Activated CD8-positive, alpha-beta memory T cell treated with anti-CD3 and anti-CD28 coated beads, Interleukin-2, amount 50 U/mL, for 1 hour (primary cell): ENCODE results near the gene PRODH2.
"Not testable (repeated sequence)": the region's sequence is repeated elsewhere in the genome, so short reads cannot be mapped to it uniquely, and the experiment has no call there.

Experiments
- DNase-seq: peaks from one replicate; pipeline ENCODE4 v3.0.0-alpha.2; 2020; ENCODE audit errors: extremely low read depth

PRODH2 gene

DNA sequence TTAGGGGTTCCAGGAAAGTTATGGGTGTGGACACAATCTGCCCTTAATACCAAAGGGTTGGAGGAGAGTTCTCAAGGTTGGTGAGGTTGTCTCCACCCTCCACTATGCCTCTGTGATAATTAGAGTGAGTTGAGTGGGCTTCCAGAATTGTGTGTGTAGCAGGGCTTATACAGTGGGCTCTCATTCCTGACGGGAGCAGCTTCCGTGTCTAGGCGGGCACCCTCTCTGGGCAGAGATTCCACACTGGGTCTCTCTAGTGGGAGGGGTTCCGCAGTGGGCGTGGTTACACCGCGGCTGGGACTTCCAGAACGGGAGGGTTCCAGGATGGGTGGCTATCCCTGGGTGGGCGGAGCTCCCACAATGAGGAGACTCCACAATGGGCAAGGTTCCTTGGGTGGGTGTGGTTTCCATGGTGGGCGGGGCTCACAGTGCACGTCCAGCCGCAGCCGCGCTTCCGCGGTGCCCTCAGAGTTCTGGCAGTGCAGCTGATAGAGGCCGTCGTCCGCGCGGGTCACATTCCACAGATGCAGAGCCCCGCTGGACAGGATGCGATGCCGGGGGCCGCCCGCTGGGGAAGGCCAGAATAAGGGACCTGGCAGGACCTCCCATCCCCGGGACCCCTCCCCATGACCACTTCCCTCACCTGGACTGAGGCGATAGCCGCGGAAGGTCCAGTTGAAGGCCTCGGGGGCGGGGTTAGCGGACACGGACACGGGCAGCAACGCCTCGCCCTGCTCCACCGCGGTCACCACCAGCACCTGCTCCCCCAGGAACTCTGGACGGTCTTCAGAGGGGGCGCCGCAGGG lies 31.2 kb upstream of the PRODH2 start:
- DNase-seq = no peak

DNA sequence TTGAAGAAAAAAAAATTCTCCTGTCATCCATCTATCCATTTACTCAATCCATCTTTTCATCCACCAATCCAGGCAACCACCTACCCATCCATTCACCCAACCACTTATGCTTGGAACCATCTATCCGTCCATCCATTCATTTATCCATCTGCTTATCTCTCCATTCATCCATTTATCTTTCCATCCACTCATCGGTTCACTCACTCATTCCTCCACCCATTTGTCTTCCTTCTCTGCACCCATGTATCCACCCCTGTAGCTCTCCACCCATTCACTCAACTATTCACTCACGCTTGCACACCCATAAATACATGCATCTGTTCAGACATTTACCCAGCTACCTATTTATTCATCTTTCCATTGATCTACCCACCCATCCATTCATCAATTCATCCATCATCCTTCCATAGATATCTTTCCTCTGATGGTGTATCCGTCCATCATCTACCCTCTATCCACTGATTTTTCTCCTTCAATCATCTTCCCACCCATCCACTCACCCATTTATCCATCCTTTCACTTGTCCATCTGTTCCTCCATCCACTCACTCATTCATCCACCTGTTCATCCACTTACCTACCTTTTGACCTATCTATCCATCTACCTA lies 30.1 kb upstream of the PRODH2 start:
- no peak for DNase-seq

DNA sequence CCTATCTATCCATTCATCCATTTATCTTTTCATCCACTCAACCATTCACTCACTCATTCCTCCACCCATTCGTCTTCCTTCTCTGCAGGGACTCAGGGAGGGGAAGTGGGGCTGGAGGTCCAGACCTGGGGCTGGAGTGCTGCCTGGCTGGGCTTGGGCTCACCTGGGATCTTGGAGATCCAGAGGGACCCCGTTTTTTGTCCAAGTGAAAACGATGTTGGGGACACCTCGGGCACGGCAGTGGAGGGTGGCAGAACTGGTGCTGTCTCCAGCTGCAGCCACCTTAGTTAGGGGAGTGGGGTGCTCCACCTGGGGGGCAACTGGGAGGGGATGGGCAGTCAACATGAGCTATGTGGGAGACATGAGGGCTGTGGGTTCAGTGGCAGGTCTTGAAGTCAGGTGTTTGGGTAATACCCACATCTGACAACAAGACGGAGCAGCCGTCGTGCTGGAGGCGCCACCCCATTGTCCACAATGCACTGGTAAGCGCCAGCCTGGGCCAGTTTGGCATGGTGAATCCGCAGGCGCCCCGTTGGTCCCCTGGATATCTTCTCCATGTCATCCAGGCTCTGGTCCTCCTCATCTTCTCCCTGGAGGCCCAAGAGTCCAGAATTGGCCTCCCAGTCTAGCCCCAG lies 29.4 kb upstream of the PRODH2 start:
- DNase-seq = no peak

DNA sequence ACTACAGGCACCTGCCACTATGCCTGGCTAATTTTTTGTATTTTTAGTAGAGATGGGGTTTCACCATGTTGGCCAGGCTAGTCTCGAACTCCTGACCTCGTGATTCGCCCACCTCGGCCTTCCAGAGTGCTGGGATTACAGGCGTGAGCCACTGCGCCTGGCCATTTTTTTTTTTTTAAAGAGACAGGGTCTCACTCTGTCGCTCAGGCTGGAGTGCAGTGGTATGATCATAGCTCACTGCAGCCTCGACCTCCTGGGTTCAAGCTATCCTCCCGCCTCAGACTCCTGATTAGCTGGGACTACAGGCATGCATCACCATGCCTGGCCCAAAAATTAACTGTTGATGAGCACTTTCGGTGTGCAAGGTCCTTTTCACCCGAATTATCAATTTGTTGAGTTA lies 23.5 kb upstream of the PRODH2 start:
- DNase-seq = not testable (repeated sequence)

DNA sequence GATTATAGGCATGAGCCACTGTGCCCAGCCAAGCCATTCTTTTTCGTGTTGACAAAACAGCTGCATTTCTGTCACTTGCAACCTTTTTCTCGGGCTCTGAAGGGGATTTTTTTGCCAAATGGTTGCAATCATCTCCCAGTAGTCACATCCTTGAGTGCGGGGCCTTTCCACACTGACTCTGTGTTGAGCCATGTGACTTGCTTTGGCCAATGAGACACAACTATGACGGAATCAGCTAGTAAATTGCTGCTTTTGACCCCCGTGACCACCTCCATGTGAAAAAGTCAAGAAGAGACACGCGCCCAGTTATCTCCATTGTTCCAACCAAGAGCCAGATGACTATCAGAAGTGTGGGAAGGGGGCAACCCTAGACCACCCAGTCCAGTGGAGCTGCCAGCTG lies 21.3 kb upstream of the PRODH2 start:
- no peak for DNase-seq

DNA sequence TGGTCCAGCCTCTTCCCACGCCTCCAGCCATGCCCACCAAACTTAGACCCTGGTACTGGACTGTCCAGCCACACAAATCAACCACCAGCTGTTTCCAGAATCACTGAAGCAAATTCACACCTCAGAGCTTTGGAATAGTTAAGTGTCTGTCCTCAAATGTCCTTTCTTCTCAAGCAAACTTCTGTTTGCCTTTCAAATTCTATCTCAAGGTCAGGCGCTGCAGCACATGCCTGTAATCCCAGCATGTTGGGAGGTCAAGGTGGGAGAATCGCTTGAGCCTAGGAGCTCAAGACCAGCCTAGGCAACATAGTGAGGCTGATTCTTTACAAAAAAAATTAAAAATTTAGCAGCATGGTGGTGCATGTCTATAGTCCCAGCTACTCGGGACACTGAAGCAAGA lies 19.4 kb upstream of the PRODH2 start:
- no peak for DNase-seq

DNA sequence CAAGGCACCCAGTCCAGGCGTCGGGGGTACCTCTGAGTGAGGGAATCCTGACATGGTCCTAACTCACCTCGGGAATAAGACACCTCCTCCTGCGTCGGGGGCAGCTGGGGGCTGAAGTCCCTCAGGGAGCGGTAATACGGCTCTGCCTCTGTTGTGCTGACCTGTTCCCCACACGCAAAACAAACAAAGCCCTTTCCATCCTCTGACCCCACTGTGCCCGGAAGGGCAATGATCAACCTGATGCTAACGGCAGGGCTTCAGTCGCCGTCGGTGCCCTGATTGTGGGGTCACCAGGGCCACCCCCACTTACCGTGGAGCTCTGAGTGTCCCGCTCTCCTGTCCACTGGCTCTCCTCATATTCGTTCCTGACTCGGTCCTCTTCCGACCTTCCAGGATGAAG lies 18.3 kb upstream of the PRODH2 start:
- DNase-seq = no peak

DNA sequence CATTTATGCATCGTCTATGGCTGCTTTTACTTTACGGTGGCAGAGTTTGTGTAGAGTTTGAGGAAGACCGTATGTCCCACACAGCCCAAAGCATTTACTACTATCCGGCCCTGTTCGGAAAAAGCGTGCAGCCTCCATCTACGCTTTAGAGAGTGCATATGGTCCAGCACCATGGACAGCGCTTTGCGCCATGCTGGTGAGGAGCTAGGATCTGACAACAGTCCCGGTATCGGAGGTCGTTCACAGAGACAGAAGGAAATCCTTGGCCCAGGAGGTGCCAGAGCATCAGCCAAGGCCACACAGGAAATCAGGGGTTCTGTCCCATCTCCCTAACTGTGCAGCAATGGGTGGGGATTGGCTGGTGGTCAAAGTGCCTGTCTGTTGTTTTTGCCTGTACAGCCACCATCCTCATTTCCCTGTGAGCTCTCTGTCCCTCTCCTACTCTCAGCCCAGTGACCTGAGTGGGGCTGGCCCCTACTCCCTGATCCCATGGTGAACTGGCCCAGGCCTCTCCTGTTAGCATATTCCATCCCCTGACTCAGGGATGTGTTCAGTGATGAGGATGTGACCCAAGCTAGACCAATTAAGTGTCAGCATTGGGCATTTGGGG lies 16.2 kb upstream of the PRODH2 start:
- DNase-seq = no peak

DNA sequence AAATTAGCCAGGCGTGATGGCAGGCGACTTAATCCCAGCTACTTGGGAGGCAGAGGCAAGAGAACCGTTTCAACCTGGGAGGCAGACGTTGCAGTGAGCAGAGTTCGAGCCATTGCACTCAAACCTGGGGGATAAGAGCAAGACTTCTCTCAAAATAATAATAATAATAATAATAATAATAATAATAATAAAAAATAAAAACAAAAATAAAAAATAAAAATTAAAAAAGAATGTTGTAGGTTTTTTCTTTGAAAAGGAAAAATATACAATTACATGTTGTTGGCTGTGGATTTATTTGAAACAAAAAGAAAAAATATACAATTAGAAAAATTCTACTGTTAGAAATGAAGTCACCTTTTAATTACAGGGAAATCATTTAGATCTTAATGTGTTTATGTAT lies 11.5 kb upstream of the PRODH2 start:
- no peak for DNase-seq

DNA sequence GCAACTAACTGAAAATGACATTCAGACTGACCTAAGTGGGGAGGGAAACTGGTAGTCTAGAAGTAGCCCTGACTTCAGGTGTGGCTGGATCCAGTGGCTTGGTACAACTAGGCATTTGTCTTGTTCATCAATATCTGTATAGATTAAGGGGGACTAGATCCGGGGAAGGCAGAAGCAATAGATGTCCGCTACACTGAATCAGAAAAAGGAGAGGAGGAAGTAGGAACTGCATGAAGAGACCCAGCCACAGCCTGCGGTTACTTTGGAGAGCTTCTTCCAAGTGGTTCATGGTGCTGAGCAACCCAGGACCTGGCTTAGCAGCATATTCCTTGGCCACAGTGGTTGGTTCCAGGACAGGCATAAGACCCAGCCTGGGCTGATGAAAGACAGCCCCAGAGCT lies 9.9 kb upstream of the PRODH2 start:
- DNase-seq = no peak

DNA sequence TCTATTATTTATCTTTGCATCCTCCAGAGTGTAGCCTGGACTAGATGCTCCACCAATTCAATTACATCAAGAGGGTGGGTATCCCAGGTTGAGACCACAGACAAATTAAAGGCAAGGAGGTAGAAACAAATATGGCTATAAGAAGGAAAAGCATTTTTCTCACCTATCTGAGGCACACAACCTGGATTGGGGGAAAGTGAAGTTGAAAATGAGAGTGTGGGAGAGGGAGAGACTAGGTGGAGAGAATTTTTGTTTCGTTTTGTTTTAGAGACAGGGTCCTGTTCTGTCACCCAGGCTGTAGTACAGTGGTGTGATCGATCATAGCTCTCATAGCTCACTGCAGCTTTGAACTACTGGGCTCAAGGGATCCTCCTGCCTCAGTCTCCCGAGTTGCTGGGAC lies 5.8 kb upstream of the PRODH2 start:
- DNase-seq = no peak

DNA sequence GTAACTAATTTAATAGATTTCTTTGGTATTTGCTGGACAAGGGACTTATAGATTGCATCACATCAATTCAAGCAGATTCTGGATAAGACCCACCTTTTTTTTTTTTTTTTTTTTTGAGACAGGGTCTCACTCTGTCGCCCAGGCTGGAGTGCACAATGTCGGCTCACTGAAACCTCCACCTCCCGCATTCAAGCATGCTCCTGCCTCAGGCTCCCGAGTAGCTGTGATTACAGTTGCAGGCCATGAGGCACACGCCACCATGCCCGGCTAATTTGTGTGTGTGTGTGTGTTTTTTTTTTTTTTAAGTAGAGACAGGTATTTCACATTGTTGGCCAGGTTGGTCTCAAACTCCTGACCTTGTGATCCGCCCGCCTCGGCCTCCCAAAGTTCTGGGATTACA lies 4.2 kb upstream of the PRODH2 start:
- DNase-seq = no peak

DNA sequence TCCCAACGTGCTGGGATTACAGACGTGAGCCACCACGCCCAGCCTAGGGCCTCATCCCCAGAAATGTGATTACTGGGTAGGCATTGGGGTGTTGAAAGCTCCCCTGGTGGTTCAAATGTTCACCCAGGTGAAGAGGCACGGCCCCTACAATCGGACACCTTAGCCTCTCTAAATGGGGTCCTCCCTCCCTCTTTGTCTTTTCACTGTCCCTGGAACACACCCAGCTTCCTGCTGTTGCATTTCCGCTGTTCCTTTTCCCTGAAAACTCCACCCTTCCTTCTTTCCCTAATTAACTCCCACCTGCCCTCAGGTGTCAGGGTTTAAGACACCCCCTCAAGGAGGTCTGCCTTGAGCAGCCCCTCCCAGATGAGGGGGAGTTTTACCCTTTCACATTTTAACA lies 3.6 kb upstream of the PRODH2 start:
- DNase-seq = no peak

DNA sequence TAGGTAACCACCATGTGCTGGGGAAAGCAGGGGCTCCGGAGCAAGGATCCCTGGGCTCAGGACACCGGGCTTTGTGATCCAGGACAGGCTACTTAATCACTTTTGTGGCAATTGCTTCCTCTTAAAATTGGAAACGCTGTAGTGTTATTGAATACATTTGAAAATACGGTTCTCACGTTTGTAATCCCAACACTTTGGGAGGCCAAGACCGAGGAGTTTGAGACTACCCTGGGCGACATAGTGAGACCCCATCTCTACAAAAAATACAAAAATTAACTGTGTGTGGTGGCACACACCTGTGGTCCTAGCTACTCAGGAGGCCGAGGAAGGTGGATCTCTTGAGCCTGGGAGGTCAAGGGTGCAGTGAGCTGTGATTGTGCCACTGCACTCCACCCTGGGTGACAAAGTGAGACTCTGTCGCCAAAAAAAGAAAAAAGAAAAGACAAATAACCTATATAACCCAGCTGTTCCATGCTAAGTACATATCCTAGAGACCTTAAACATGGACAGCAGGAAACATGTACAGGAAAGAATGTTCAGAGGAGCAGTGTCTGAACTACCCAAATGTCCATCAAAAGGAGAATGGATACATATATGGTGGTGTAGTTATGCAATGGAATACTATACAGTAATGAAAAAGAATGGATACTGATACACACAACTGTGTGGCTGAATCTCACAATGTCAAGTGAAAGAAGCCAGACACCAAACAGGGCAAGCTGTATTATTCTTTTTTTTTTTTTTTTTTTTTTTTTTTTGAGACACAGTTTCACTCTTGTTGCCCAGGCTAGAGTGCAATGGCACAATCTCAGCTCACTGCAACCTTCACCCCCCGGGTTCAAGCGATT lies 622 bp upstream of the PRODH2 start:
- DNase-seq = no peak

DNA sequence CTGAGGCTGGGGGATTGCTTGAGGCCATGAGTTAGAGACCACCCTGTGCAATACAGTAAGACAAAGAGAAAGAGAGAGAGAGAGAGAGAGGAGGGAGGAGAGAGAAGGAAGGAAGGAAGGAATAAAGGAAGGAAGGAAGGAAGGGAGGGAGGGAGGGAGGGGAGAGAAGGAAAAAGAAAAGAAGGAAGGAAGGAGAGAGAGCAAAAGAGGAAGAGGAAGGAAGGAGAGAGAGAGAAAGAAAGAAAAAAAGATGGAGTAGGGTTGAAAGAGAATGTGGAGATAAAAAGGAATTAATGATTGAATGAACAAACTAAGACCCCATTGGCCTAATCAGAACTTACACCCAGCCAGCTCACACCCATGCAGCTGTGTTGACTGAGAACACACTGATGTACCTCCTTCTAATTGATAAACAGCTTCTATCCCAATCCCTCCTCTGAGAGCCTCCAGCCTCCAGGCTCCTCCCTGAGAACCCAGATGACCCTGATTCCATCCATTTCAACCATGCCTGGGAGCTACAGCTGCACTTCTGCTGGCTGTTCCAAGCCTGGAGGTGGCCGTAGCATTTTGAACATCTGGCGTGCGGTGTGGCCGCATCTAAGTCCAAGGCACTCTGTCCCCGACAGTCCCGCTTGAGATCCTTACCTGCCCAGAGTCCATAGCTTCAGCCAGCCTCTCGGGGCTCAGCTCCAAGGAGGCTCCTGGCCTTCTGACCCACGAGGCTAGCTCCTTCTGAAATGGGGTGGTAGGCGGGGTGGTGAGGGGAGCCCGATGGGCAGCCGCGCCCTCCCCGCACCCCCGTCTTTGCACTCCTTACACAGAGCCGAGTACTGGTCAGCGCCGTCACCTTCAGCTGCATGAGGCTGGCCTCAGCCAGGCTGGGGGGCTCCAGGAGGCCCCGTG lies 1.1 kb downstream of the PRODH2 start:
- DNase-seq = no peak

DNA sequence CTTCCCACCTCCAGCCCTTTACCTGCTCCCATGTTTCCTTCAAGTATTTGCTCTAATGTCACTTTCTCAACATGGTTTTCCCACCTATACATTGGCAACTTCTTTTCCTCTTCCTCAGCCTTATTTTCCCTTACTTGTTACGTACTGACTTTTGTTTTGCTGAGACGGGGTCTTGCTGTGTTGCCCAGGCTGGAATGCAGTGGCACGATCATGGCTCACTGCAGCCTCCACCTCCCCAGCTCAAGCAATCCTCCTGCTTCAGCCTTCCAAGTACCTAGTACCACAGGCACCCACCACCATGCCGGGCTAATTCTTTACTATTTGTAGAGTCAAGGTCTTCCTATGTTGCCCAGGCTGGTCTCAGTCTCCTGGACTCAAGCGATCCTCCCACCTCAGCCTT lies 5.0 kb downstream of the PRODH2 start:
- no peak for DNase-seq

DNA sequence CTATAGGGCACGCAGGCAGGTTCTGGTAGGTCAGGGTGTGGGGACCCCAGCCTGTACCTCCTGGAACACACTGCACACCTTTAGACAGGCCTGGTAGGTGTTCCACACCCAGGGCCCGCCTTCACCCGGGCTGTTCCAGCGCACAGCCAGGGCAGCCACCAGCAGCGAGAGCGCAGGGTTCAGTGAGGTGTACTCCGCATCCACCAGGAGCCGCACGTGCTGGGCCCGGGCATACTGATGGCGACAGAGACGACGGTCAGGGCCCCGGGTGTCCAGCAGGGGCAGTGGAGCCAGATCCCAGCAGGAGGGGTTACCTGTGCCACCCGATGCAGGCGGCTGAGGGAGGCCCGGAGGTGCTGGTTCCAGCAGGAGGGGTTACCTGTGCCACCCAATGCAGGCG lies 6.0 kb downstream of the PRODH2 start:
- DNase-seq = no peak

DNA sequence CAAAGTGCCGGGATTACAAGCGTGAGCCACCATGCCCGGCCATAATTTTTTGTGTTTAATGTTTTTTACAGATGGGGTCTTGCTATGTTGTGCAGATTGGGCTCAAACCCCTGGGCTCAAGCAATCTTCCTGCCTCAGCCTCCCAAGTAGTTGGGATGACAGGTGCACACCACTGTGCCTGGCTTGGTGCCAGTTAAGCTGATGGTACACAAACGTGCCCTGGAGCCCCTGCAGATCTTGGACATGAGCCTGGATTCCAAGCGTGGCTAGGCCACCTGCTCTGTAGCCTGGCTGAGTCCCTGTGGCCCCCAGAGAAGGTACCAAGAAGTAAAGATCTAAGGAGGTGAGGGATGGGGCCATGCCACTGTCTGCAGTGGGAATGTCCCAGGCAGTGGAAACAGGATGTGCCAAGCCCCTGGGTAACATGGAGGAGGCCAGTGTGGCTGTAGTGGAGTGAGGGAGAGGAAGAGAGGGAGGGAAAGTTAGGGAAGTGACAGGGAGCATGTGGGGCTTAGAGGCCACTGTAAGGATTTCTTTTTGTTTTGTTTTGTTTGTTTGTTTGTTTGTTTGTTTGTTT lies 7.0 kb downstream of the PRODH2 start:
- no peak for DNase-seq

DNA sequence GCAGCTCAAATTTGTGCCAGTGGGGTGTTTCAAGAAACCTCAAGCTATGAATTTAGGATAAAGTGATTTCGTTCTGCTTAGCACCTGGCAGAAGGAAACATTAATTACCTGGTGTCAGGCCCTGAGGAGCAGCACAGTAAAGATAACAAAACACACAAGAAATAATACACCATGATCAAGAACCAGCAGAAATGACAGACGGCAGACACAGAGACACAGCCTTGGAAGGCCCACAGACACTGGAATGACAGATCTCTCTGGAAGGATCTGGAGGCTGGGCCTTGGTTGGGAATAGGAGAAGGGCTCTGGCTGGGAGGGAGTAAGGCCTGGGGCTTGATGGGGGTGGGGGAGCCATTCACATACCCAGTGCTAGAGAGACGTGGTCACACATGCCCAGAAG lies 10.8 kb downstream of the PRODH2 start:
- DNase-seq = no peak

DNA sequence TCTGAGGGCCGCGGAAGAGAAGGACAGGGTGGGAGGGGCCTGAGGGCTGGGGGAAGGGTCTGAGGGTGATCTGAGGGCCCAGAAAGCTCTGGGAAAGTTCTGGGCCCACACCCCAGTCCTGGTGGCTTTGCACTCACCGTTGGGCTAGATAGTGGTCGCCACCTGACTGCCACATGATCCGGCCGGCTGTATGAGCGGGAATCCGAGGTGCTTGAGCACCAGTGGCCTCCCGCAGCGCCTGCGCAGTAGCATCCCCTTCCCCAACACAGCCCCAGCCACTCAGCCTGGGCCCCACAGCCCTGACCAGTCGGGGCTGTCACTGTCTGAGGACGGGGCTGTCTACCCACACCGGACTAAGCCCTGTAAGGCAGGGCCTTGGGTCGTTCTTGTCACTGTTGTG lies 15.0 kb downstream of the PRODH2 start:
- no peak for DNase-seq
